ENCODE measurements around the gene LPP.

DNA sequence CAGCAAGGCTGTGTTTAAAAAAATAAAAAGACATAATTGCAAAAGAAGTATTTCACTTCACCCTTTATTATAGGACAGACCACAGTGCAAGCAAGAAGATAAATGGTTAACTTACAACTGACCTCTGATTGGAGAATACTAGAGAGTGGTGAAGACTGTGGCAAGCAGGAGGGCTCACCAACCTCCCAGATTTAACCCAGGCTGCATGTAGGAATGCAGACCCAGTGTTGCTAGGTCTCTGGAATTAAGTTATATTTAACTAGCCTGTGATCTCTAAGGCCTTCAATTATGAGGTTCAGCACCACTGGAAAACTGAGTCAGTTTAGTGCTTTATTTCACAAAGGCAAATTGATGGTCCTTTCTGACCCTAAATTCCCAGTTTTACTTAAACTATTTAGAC is 436.6 kb downstream of the LPP start:
- TF ChIP-seq, protein P1, sequence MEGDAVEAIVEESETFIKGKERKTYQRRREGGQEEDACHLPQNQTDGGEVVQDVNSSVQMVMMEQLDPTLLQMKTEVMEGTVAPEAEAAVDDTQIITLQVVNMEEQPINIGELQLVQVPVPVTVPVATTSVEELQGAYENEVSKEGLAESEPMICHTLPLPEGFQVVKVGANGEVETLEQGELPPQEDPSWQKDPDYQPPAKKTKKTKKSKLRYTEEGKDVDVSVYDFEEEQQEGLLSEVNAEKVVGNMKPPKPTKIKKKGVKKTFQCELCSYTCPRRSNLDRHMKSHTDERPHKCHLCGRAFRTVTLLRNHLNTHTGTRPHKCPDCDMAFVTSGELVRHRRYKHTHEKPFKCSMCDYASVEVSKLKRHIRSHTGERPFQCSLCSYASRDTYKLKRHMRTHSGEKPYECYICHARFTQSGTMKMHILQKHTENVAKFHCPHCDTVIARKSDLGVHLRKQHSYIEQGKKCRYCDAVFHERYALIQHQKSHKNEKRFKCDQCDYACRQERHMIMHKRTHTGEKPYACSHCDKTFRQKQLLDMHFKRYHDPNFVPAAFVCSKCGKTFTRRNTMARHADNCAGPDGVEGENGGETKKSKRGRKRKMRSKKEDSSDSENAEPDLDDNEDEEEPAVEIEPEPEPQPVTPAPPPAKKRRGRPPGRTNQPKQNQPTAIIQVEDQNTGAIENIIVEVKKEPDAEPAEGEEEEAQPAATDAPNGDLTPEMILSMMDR (IDR thresholded peaks at IDR 0.05; ENCODE audit: insufficient read depth, low read length, poor library complexity, severe bottlenecking): no peak
- no peak for TF ChIP-seq EZH2phosphoT487 (conservative IDR thresholded peaks at IDR 0.05; ENCODE audit: low read length)

All from SU-DHL-6 (cell line).